ENCODE results near the gene MCOLN1. TPM values are rescaled to one million over a fixed set of nuclear protein-coding genes. Genes with fewer than 3 reads are reported as not detected.

Gene MCOLN1
- total RNA-seq, 2 donors from 2014 or later: 10.6 to 11.9 TPM

GRCh38 chr19:7554990-7555864, 32.8 kb downstream of the MCOLN1 start:
- H3K4me1 ChIP-seq: peaks cover 9% of the 10 kb centered on the region
- TF ChIP-seq POLR2A (IDR thresholded peaks at IDR 0.05) (no peak), CTCF (IDR thresholded peaks at IDR 0.05) (no peak)
- no peaks in the 10 kb centered on the region for H3K9me3 ChIP-seq
- no peak overlapping the region for H3K27ac ChIP-seq
- no peak overlapping the region for H3K4me3 ChIP-seq
- peaks cover 4 to 20% of the 10 kb centered on the region in 2 donors for H3K36me3 ChIP-seq (replicated peaks in 1 of 2; ENCODE audit: insufficient read depth in 1 of 2, low read depth in 2 of 2)
- intact Hi-C loops (cut with DNase I): no loop called here
- ATAC-seq: no peak
- WGBS, 2 donors: 82 to 84% methylated on average over 18 to 39 of the region's 62 CpGs
- H3K27me3 ChIP-seq: no peaks in the 10 kb centered on the region
- no peak for DNase-seq

- peaks cover 4 to 20% of the 10 kb centered on the region in 2 donors for H3K36me3 ChIP-seq (replicated peaks in 1 of 2; ENCODE audit: insufficient read depth in 1 of 2, low read depth in 2 of 2)
- no peaks in the 10 kb centered on the region for H3K4me1 ChIP-seq
- 96 to 97% methylated on average over 40 to 46 of the region's 54 CpGs for WGBS, 2 donors
- no peak for ATAC-seq
- H3K4me3 ChIP-seq: no peak overlapping the region
- H3K9me3 ChIP-seq: no peaks in the 10 kb centered on the region
- no peaks in the 10 kb centered on the region for H3K27me3 ChIP-seq
- no peak for TF ChIP-seq CTCF (IDR thresholded peaks at IDR 0.05)
- TF ChIP-seq POLR2A (IDR thresholded peaks at IDR 0.05): no peak
- no peak for DNase-seq
- no peak overlapping the region for H3K27ac ChIP-seq
- intact Hi-C loops (cut with DNase I): no loop called here
Measured at GRCh38 chr19:7556696-7557315, 34.4 kb downstream of the MCOLN1 start.

- no peaks in the 10 kb centered on the region for H3K4me1 ChIP-seq
- no peaks in the 10 kb centered on the region for H3K27me3 ChIP-seq
- H3K27ac ChIP-seq: no peak overlapping the region
- H3K9me3 ChIP-seq: no peaks in the 10 kb centered on the region
- DNase-seq: no peak
- H3K36me3 ChIP-seq (replicated peaks in 1 of 2; ENCODE audit: insufficient read depth in 1 of 2, low read depth in 2 of 2): peaks cover 4 to 20% of the 10 kb centered on the region in 2 donors
- ATAC-seq: no peak
- no peak overlapping the region for H3K4me3 ChIP-seq
- TF ChIP-seq POLR2A (IDR thresholded peaks at IDR 0.05) (no peak), CTCF (IDR thresholded peaks at IDR 0.05) (no peak)
- 92 to 96% methylated on average over 5 to 18 of the region's 18 CpGs for WGBS, 2 donors
- intact Hi-C loops (cut with DNase I): no loop called here
Measured at GRCh38 chr19:7558667-7559066, 36.2 kb downstream of the MCOLN1 start.

- no peak for ATAC-seq
- H3K36me3 ChIP-seq (replicated peaks in 1 of 2; ENCODE audit: insufficient read depth in 1 of 2, low read depth in 2 of 2): peaks cover 4 to 20% of the 10 kb centered on the region in 2 donors
Measured at GRCh38 chr19:7559102-7559501, 36.7 kb downstream of the MCOLN1 start.

More at GRCh38 chr19:7559102-7559501, 36.7 kb downstream of the MCOLN1 start:
- H3K4me1 ChIP-seq: no peaks in the 10 kb centered on the region
- H3K27ac ChIP-seq: no peak overlapping the region
- intact Hi-C loops (cut with DNase I): no loop called here
- H3K9me3 ChIP-seq: no peaks in the 10 kb centered on the region
- WGBS, 2 donors: 50 to 76% methylated on average over 2 to 4 of the region's 4 CpGs
- no peak for DNase-seq
- H3K4me3 ChIP-seq: no peak overlapping the region
- TF ChIP-seq POLR2A (IDR thresholded peaks at IDR 0.05): no peak
- no peak for TF ChIP-seq CTCF (IDR thresholded peaks at IDR 0.05)
- no peaks in the 10 kb centered on the region for H3K27me3 ChIP-seq
